Measurements from ENCODE around the gene CCDC102B. TPM values are rescaled to one million over a fixed set of nuclear protein-coding genes. Genes with fewer than 3 reads are reported as not detected.

CCDC102B gene
- 1.3 and 1.6 TPM in 2 replicates for polyA plus RNA-seq (2013)

DNA sequence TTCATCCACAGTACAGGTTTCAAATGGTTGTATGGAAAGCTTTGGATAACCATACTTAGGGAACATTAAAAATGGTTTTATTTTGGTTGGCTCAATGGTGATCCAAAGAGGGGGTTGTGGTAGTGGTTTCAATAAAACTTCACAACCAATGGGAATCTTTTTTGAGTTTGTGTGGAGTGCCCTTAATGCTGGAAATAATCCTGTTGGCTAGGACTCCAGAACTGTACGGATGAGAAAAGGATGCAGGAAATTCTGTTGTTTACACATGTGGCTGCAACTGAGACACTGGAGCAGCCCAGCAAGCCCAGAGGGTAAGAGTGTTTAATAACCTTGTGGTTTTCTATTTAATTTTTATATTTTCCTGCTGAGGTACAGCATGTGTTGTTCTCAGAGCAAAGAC, at the start of gene CCDC102B:
Gene CCDC102B, plus strand, starts transcription at position 210 of the 400 bp plus-strand sequence. CDS start 38,684 bp downstream, outside the sequence.
- H3K18ac ChIP-seq (ENCODE audit: low read length) = no peak within 1 kb of the TSS
- H4K12ac ChIP-seq (ENCODE audit: low read depth, low read length) = no peak within 1 kb of the TSS
- H4K91ac ChIP-seq (ENCODE audit: low read depth, low read length) = no peak within 1 kb of the TSS
- H3K4me3 ChIP-seq (ENCODE audit: low read depth, low read length) = no peak within 1 kb of the TSS
- H3K4me1 ChIP-seq (ENCODE audit: control insufficient read depth in 1 of 2, insufficient read depth in 2 of 2, low read length in 2 of 2) = no peaks in the 10 kb centered on the region
- WGBS (ENCODE audit: extremely low coverage, insufficient coverage, insufficient read length) = no CpG with 5 or more reads among the region's 1 CpG
- no peaks in the 10 kb centered on the region for H3K79me2 ChIP-seq (ENCODE audit: control insufficient read depth, insufficient read depth, low read length, poor library complexity)
- H3K79me1 ChIP-seq (ENCODE audit: low read length) = no peaks in the 10 kb centered on the region
- H4K8ac ChIP-seq (ENCODE audit: low read depth, low read length) = no peak within 1 kb of the TSS
- H3K9me3 ChIP-seq (ENCODE audit: insufficient read depth, low read depth, low read length) = no peaks in the 10 kb centered on the region
- H3K4ac ChIP-seq (ENCODE audit: low read depth, low read length) = no peak within 1 kb of the TSS
- H2BK5ac ChIP-seq (ENCODE audit: low read depth, low read length, poor library complexity) = no peak within 1 kb of the TSS
- H3K4me2 ChIP-seq (ENCODE audit: low read length) = no peak within 1 kb of the TSS
- H2AK5ac ChIP-seq (ENCODE audit: low read length) = no peak within 1 kb of the TSS
- H3K36me3 ChIP-seq (ENCODE audit: control insufficient read depth in 1 of 2, insufficient read depth in 2 of 2, low read length in 2 of 2) = no peaks in the 10 kb centered on the region
- H2AFZ ChIP-seq (ENCODE audit: insufficient read depth, low read length, poor library complexity) = no peak within 1 kb of the TSS
- no peak within 1 kb of the TSS for H2BK120ac ChIP-seq (ENCODE audit: insufficient read depth, low read length, poor library complexity)
- H3K14ac ChIP-seq (ENCODE audit: low read length) = no peak within 1 kb of the TSS
- no peak within 1 kb of the TSS for H2BK12ac ChIP-seq (ENCODE audit: low read length)
- no peak within 1 kb of the TSS for H3K23ac ChIP-seq (ENCODE audit: low read length)
- no peak for DNase-seq
- no peaks in the 10 kb centered on the region for H3K27me3 ChIP-seq (ENCODE audit: insufficient read depth, low read length)
- H3K27ac ChIP-seq (ENCODE audit: low read depth, low read length) = no peak within 1 kb of the TSS
- H3K9ac ChIP-seq (ENCODE audit: low read length) = no peak within 1 kb of the TSS

DNA sequence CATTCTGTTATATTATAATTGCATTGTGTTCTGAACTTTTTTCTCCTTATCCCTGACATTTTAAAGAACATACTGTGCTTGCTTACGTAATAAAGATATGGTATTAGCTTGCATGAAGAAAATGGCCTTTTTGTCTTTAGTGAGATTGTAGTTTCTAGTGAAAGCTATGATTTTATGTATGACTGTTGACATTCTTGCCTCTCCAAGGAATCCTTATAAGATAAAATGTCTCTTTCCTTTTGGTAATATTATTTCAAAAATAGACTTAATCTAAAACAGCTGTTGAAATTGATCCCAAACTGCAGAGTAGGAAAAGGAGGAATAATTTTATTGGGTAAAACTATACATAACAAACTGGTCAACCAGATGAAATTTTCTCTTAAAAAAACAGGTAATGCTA, 40.8 kb upstream of the CCDC102B start:
- no peak overlapping the region for H3K4me3 ChIP-seq (ENCODE audit: low read depth, low read length)
- WGBS (ENCODE audit: extremely low coverage, insufficient coverage, insufficient read length) = no CpG with 5 or more reads among the region's 1 CpG

DNA sequence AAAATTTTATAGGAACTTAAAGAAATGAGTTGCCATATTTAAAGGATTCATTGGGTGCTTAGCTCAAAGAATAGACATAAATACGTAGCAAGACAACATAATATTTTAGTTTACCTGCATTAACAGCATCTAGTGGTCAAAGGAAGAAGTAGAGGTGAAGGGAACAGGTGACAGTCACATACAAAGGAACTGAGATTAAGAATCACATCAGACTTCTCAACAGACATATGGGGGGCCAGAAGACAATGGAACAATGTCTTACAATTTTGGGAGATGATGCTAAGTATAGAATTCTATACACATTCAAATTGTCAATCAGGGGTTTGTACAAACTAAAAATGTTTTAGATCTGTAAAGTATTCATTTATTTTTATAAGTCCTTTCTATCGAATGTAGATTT, 38.6 kb upstream of the CCDC102B start:
- Histone ChIP-seq H3K36me3 (ENCODE audit: control insufficient read depth in 1 of 2, insufficient read depth in 2 of 2, low read length in 2 of 2) (no peaks in the 10 kb centered on the region), H4K8ac (ENCODE audit: low read depth, low read length) (no peak overlapping the region), H3K23ac (ENCODE audit: low read length) (no peak overlapping the region), H3K4me3 (ENCODE audit: low read depth, low read length) (no peak overlapping the region), H3K18ac (ENCODE audit: low read length) (no peak overlapping the region), H3K14ac (ENCODE audit: low read length) (no peak overlapping the region), H2AK5ac (ENCODE audit: low read length) (no peak overlapping the region), H3K27ac (ENCODE audit: low read depth, low read length) (no peak overlapping the region), H2BK12ac (ENCODE audit: low read length) (no peak overlapping the region), H2BK120ac (ENCODE audit: insufficient read depth, low read length, poor library complexity) (no peak overlapping the region), H3K4ac (ENCODE audit: low read depth, low read length) (no peak overlapping the region), H3K27me3 (ENCODE audit: insufficient read depth, low read length) (no peaks in the 10 kb centered on the region), H3K79me2 (ENCODE audit: control insufficient read depth, insufficient read depth, low read length, poor library complexity) (no peaks in the 10 kb centered on the region), H4K91ac (ENCODE audit: low read depth, low read length) (no peak overlapping the region), H3K79me1 (ENCODE audit: low read length) (no peaks in the 10 kb centered on the region), H3K4me2 (ENCODE audit: low read length) (no peak overlapping the region), H3K9me3 (ENCODE audit: insufficient read depth, low read depth, low read length) (no peaks in the 10 kb centered on the region), H3K4me1 (ENCODE audit: control insufficient read depth in 1 of 2, insufficient read depth in 2 of 2, low read length in 2 of 2) (no peaks in the 10 kb centered on the region), H4K12ac (ENCODE audit: low read depth, low read length) (no peak overlapping the region), H3K9ac (ENCODE audit: low read length) (no peak overlapping the region), H2AFZ (ENCODE audit: insufficient read depth, low read length, poor library complexity) (no peak overlapping the region), H2BK5ac (ENCODE audit: low read depth, low read length, poor library complexity) (no peak overlapping the region)
- WGBS (ENCODE audit: extremely low coverage, insufficient coverage, insufficient read length) = no CpG with 5 or more reads among the region's 2 CpGs
- DNase-seq = no peak

More for the DNA sequence above, 40.8 kb upstream of the CCDC102B start:
- Histone ChIP-seq H3K4me2 (ENCODE audit: low read length) (no peak overlapping the region), H3K9me3 (ENCODE audit: insufficient read depth, low read depth, low read length) (no peaks in the 10 kb centered on the region), H2AK5ac (ENCODE audit: low read length) (no peak overlapping the region), H2BK5ac (ENCODE audit: low read depth, low read length, poor library complexity) (no peak overlapping the region), H4K8ac (ENCODE audit: low read depth, low read length) (no peak overlapping the region), H3K79me1 (ENCODE audit: low read length) (no peaks in the 10 kb centered on the region), H3K18ac (ENCODE audit: low read length) (no peak overlapping the region), H2AFZ (ENCODE audit: insufficient read depth, low read length, poor library complexity) (no peak overlapping the region), H2BK12ac (ENCODE audit: low read length) (no peak overlapping the region), H2BK120ac (ENCODE audit: insufficient read depth, low read length, poor library complexity) (no peak overlapping the region), H3K4ac (ENCODE audit: low read depth, low read length) (no peak overlapping the region), H4K12ac (ENCODE audit: low read depth, low read length) (no peak overlapping the region), H3K27me3 (ENCODE audit: insufficient read depth, low read length) (no peaks in the 10 kb centered on the region), H3K27ac (ENCODE audit: low read depth, low read length) (no peak overlapping the region), H3K23ac (ENCODE audit: low read length) (no peak overlapping the region), H3K14ac (ENCODE audit: low read length) (no peak overlapping the region), H4K91ac (ENCODE audit: low read depth, low read length) (no peak overlapping the region), H3K79me2 (ENCODE audit: control insufficient read depth, insufficient read depth, low read length, poor library complexity) (no peaks in the 10 kb centered on the region), H3K9ac (ENCODE audit: low read length) (no peak overlapping the region), H3K4me1 (ENCODE audit: control insufficient read depth in 1 of 2, insufficient read depth in 2 of 2, low read length in 2 of 2) (no peaks in the 10 kb centered on the region), H3K36me3 (ENCODE audit: control insufficient read depth in 1 of 2, insufficient read depth in 2 of 2, low read length in 2 of 2) (no peaks in the 10 kb centered on the region)
- no peak for DNase-seq

DNA sequence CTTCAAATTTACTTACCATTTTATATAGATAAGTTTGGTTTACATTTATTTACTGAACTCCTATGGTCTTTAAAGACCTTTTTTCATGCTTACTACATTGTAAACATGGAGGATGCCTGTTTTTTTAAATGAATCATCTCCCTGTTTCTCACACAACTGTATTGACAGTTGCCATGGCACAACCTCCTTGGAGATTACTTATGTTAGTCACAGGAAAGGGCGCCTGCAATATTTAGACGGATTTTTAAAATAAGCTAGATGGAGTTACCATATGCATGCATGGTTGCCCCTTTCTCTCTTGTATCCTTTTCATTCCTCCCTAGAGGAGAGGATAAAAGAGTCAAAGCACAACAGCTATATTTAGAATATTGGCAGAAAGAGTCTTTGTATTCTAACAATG, 34.8 kb upstream of the CCDC102B start:
- no peaks in the 10 kb centered on the region for H3K79me1 ChIP-seq (ENCODE audit: low read length)
- no peaks in the 10 kb centered on the region for H3K4me1 ChIP-seq (ENCODE audit: control insufficient read depth in 1 of 2, insufficient read depth in 2 of 2, low read length in 2 of 2)
- H4K91ac ChIP-seq (ENCODE audit: low read depth, low read length) = no peak overlapping the region
- no peaks in the 10 kb centered on the region for H3K36me3 ChIP-seq (ENCODE audit: control insufficient read depth in 1 of 2, insufficient read depth in 2 of 2, low read length in 2 of 2)
- H2BK120ac ChIP-seq (ENCODE audit: insufficient read depth, low read length, poor library complexity) = no peak overlapping the region
- no peak for DNase-seq
- H2AK5ac ChIP-seq (ENCODE audit: low read length) = no peak overlapping the region
- H3K18ac ChIP-seq (ENCODE audit: low read length) = no peak overlapping the region
- H3K4me2 ChIP-seq (ENCODE audit: low read length) = no peak overlapping the region
- H3K14ac ChIP-seq (ENCODE audit: low read length) = no peak overlapping the region
- H3K9me3 ChIP-seq (ENCODE audit: insufficient read depth, low read depth, low read length) = no peaks in the 10 kb centered on the region
- no peak overlapping the region for H3K23ac ChIP-seq (ENCODE audit: low read length)
- no peak overlapping the region for H3K4ac ChIP-seq (ENCODE audit: low read depth, low read length)
- H2BK5ac ChIP-seq (ENCODE audit: low read depth, low read length, poor library complexity) = no peak overlapping the region
- no peak overlapping the region for H2AFZ ChIP-seq (ENCODE audit: insufficient read depth, low read length, poor library complexity)
- H2BK12ac ChIP-seq (ENCODE audit: low read length) = no peak overlapping the region
- no peaks in the 10 kb centered on the region for H3K27me3 ChIP-seq (ENCODE audit: insufficient read depth, low read length)
- H3K79me2 ChIP-seq (ENCODE audit: control insufficient read depth, insufficient read depth, low read length, poor library complexity) = no peaks in the 10 kb centered on the region
- no peak overlapping the region for H4K8ac ChIP-seq (ENCODE audit: low read depth, low read length)
- no peak overlapping the region for H3K4me3 ChIP-seq (ENCODE audit: low read depth, low read length)
- no peak overlapping the region for H4K12ac ChIP-seq (ENCODE audit: low read depth, low read length)
- no peak overlapping the region for H3K9ac ChIP-seq (ENCODE audit: low read length)
- no peak overlapping the region for H3K27ac ChIP-seq (ENCODE audit: low read depth, low read length)
- WGBS (ENCODE audit: extremely low coverage, insufficient coverage, insufficient read length) = no CpG with 5 or more reads among the region's 2 CpGs

All from trophoblast cell (in vitro differentiated cells and primary cell).